Sigmoid colon (tissue), 7 donors: ENCODE results near the gene QKI. TPM values are rescaled to one million over a fixed set of nuclear protein-coding genes. Genes with fewer than 3 reads are reported as not detected.

Experiments used
- DNase-seq: peaks from one replicate; pipeline ENCODE4 v3.0.0-alpha.2; 2019
- H3K27ac ChIP-seq, 4 donors: fragments of 200-600 bp; sonication (generic); one replicate each; pipeline ENCODE4 v1.5.1; 2016 to 2019; ENCODE audit warnings: mild to moderate bottlenecking in 1 of 4
- H3K27me3 ChIP-seq, 3 donors: fragments of 200-600 bp; sonication (generic); one replicate each; pipeline ENCODE4 v1.5.1; 2019; ENCODE audit warnings: mild to moderate bottlenecking in 1 of 3
- H3K36me3 ChIP-seq, 4 donors: fragments of 200-600 bp; sonication (generic); one replicate each; pipeline ENCODE4 v1.5.1; 2016 to 2019
- H3K4me1 ChIP-seq, 4 donors: fragments of 200-600 bp; sonication (generic); one replicate each; pipeline ENCODE4 v1.5.1; 2017 to 2019
- H3K4me3 ChIP-seq, 4 donors: fragments of 200-600 bp; sonication (generic); one replicate each; pipeline ENCODE4 v1.5.1; 2017 to 2019; ENCODE audit warnings: mild to moderate bottlenecking in 2 of 4, moderate library complexity in 1 of 4
- H3K9me3 ChIP-seq, 4 donors: fragments of 200-600 bp in 3 of 4; sonication (generic) in 3 of 4; one replicate each; pipeline versions ENCODE4 v1.5.1 to v1.6.1; 2013 to 2019
- EP300 ChIP-seq, 4 donors: sonication (generic); formaldehyde crosslinking; IDR thresholded peaks; one replicate each; pipeline ENCODE4 v1.6.1; 2017; ENCODE audit warnings: antibody characterized with exemption in 4 of 4
- POLR2A ChIP-seq, 2 donors: fragments of 450-650 bp; IDR thresholded peaks; one replicate each; pipeline ENCODE4 v1.6.1; 2016; ENCODE audit warnings: antibody characterized with exemption in 2 of 2, mild to moderate bottlenecking in 2 of 2, moderate library complexity in 2 of 2
- POLR2AphosphoS5 ChIP-seq, 4 donors: sonication (generic); formaldehyde crosslinking; IDR thresholded peaks; one replicate each; pipeline ENCODE4 v1.6.1; 2017; ENCODE audit warnings: antibody characterized with exemption in 4 of 4
- WGBS, 2 donors: extraction: QIAGEN DNeasy Blood & Tissue Kit; methylation state at CpG; one replicate each; pipeline ENCODE4 v1.1.7; 2013; 5-methylcytosine and 5-hydroxymethylcytosine counted together
- intact Hi-C: fragments of 100-400 bp; cut with DNase I; formaldehyde crosslinking; loops from one replicate; pipeline ENCODE4 v1.15.1; 2023
- polyA plus RNA-seq, 3 donors: library from polyadenylated mRNA; stranded (reverse); fragments of 200-250 nt; gene quantifications; one replicate each; pipeline ENCODE4 v1.2.3, GENCODE V29; 2013
- total RNA-seq, 4 donors: library from RNA; depleted of rRNA; stranded (reverse); fragments of >200 nt; gene quantifications; one replicate each; pipeline ENCODE4 v1.1.0, GENCODE V29; 2016
- TF ChIP-seq, protein P1 (sequence below), 4 experiments: fragments of 450-650 bp in 3 of 4; fragments of 200-600 bp in 1 of 4; IDR thresholded peaks; one replicate each; pipeline ENCODE4 v1.5.1; 2016 to 2019; ENCODE audit warnings: antibody characterized with exemption in 4 of 4, mild to moderate bottlenecking in 3 of 4, moderate library complexity in 2 of 4
- donor health status: healthy with polysubstance abuse.
- donor health status: Bipolar disorder and iron deficiency.
- donor health status: healthy.

QKI gene
- total and polyA plus RNA-seq, 7 donors = 9.2 to 146 (median 139) TPM

- Histone ChIP-seq H3K4me3 (no peak overlapping the region), H3K27ac (no peak overlapping the region), H3K9me3 (peaks cover 0 to 6% (median 0%) of the 10 kb centered on the region in 4 donors), H3K36me3 (no peaks in the 10 kb centered on the region), H3K4me1 (no peaks in the 10 kb centered on the region), H3K27me3 (no peaks in the 10 kb centered on the region)
- intact Hi-C loops = no loop called here
- WGBS, 2 donors = 77 to 84% methylated on average over 2 of the region's 2 CpGs
- no peak for TF ChIP-seq EP300 (IDR thresholded peaks at IDR 0.05)
- DNase-seq = no peak
Measured at GRCh38 chr6:163596174-163596573, 181.7 kb downstream of the QKI start.

DNA sequence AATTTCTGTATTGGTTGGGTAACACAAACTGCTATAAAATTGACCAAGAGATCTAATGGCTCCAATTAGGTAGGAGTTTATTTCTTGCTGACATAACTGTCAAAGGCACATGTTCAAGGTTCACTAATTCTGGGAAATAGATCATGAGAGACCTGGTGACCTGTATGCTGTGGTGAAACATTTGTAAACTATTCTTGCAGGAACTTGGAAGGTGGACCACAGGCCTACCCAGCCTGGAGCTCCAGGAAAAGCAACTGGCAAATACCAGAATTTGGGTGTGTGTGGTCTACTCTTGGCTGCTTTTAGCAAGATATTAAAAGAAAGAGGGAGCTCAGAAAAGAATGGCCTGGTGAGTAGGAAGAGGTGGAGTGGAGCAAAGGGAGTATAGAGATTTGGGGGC is 184.6 kb downstream of the QKI start:
- H3K4me3 ChIP-seq = no peak overlapping the region
- H3K4me1 ChIP-seq = no peaks in the 10 kb centered on the region
- no peak for DNase-seq
- intact Hi-C loops = no loop called here
- no peaks in the 10 kb centered on the region for H3K36me3 ChIP-seq
- no peaks in the 10 kb centered on the region for H3K9me3 ChIP-seq
- no peaks in the 10 kb centered on the region for H3K27me3 ChIP-seq
- H3K27ac ChIP-seq = no peak overlapping the region
- TF ChIP-seq POLR2AphosphoS5 (IDR thresholded peaks at IDR 0.05) (no peak), POLR2A (IDR thresholded peaks at IDR 0.05) (no peak), EP300 (IDR thresholded peaks at IDR 0.05) (no peak)
- TF ChIP-seq, protein P1, sequence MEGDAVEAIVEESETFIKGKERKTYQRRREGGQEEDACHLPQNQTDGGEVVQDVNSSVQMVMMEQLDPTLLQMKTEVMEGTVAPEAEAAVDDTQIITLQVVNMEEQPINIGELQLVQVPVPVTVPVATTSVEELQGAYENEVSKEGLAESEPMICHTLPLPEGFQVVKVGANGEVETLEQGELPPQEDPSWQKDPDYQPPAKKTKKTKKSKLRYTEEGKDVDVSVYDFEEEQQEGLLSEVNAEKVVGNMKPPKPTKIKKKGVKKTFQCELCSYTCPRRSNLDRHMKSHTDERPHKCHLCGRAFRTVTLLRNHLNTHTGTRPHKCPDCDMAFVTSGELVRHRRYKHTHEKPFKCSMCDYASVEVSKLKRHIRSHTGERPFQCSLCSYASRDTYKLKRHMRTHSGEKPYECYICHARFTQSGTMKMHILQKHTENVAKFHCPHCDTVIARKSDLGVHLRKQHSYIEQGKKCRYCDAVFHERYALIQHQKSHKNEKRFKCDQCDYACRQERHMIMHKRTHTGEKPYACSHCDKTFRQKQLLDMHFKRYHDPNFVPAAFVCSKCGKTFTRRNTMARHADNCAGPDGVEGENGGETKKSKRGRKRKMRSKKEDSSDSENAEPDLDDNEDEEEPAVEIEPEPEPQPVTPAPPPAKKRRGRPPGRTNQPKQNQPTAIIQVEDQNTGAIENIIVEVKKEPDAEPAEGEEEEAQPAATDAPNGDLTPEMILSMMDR (IDR thresholded peaks at IDR 0.05) = no peak

- intact Hi-C loops = no loop called here
- WGBS, 2 donors = 86 to 90% methylated on average over 2 of the region's 2 CpGs
- no peak overlapping the region for H3K4me3 ChIP-seq
- H3K4me1 ChIP-seq = no peaks in the 10 kb centered on the region
- no peaks in the 10 kb centered on the region for H3K36me3 ChIP-seq
- no peaks in the 10 kb centered on the region for H3K27me3 ChIP-seq
- no peak for DNase-seq
- TF ChIP-seq, protein P1 (IDR thresholded peaks at IDR 0.05) = no peak
- TF ChIP-seq POLR2A (IDR thresholded peaks at IDR 0.05) (no peak), EP300 (IDR thresholded peaks at IDR 0.05) (no peak), POLR2AphosphoS5 (IDR thresholded peaks at IDR 0.05) (no peak)
- H3K27ac ChIP-seq = no peak overlapping the region
- no peaks in the 10 kb centered on the region for H3K9me3 ChIP-seq
Measured at GRCh38 chr6:163599684-163600083, 185.2 kb downstream of the QKI start.

DNA sequence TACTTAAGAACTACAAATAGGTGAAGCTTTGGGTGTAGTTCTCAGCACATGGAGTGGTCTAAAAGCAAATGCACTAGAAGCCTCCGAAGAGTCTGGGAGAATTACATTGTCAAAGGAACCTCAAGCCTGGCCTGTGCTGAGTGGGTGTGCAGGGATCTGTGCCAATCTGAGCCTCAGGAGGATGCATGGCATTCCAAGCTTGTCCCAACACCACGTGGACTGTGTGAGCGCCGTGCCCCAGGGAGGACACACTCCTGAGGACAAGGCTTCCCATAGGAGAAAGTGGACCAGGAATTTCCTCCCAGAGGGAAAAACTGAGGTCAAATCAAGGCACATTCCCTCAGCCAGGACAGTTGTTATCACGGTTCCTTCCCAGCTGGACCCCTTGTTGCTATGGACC is 185.8 kb downstream of the QKI start:
- no peaks in the 10 kb centered on the region for H3K9me3 ChIP-seq
- no peak for TF ChIP-seq POLR2AphosphoS5 (IDR thresholded peaks at IDR 0.05)
- TF ChIP-seq, protein P1 (IDR thresholded peaks at IDR 0.05) = no peak
- no peak for TF ChIP-seq EP300 (IDR thresholded peaks at IDR 0.05)
- TF ChIP-seq POLR2A (IDR thresholded peaks at IDR 0.05) = no peak
- no peaks in the 10 kb centered on the region for H3K4me1 ChIP-seq
- no peaks in the 10 kb centered on the region for H3K36me3 ChIP-seq
- no peaks in the 10 kb centered on the region for H3K27me3 ChIP-seq
- no peak overlapping the region for H3K27ac ChIP-seq
- DNase-seq = no peak
- intact Hi-C loops = no loop called here
- WGBS, 2 donors = 91 to 92% methylated on average over 5 of the region's 5 CpGs
- H3K4me3 ChIP-seq = no peak overlapping the region

DNA sequence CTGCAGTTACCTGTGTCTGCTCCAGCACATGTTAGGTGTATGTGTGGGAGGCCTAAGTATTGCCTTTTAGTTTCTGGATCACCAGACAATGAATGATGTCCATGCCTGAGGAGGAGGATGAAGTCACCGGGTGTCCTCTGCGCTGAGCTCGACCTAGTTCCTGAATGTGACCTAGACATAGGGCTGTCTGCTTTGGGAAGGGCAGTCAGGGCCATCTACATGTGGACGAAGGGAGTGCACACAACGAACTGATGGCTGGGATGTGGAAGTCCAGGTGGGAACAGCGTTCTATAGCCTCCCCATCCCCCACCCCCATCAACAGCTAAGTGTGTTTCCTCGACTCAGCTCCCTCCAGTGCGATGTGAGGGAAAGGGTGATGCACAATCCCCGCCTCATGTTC is 186.3 kb downstream of the QKI start:
- TF ChIP-seq POLR2AphosphoS5 (IDR thresholded peaks at IDR 0.05) = no peak
- TF ChIP-seq EP300 (IDR thresholded peaks at IDR 0.05) = no peak
- TF ChIP-seq, protein P1 (IDR thresholded peaks at IDR 0.05) = no peak
- TF ChIP-seq POLR2A (IDR thresholded peaks at IDR 0.05) = no peak
- DNase-seq = no peak
- 84 to 90% methylated on average over 9 of the region's 9 CpGs for WGBS, 2 donors
- H3K27me3 ChIP-seq = no peaks in the 10 kb centered on the region
- no peak overlapping the region for H3K4me3 ChIP-seq
- no peaks in the 10 kb centered on the region for H3K9me3 ChIP-seq
- no peaks in the 10 kb centered on the region for H3K36me3 ChIP-seq
- no peaks in the 10 kb centered on the region for H3K4me1 ChIP-seq
- no peak overlapping the region for H3K27ac ChIP-seq
- intact Hi-C loops = no loop called here
